Smooth muscle cell of trachea (primary cell): Measurements from ENCODE around the gene SRGN. TPM values are rescaled to one million over a fixed set of nuclear protein-coding genes. Genes with fewer than 3 reads are reported as not detected.

Experiments used
- total RNA-seq: library from RNA; depleted of rRNA; stranded (reverse); fragments of >200 nt; gene quantifications from 2 replicates; pipeline ENCODE4 v1.2.1, GENCODE V29; 2014

SRGN gene
- total RNA-seq, result 16.7 and 25.8 TPM in 2 replicates

GRCh38 chr10:69087590-69088470 lies at the start of gene SRGN:
TSS of gene SRGN (plus strand) at chr10:69088103. CDS start at chr10:69088158, 55 bp downstream.

GRCh38 chr10:69123747-69124562 lies 36.1 kb downstream of the SRGN start, which contains the start of gene VPS26A:
TSS of gene VPS26A (plus strand) at chr10:69124178. CDS start at chr10:69124278, 100 bp downstream.

Other genes with a start within 250 kb of the SRGN start
- gene DDX50, start 186.8 kb upstream of the SRGN start, total RNA-seq, result 64.8 and 65.2 TPM in 2 replicates
- gene DDX21, start 131.9 kb upstream of the SRGN start, total RNA-seq, result 33.0 and 36.7 TPM in 2 replicates
- 29.1 and 35.9 TPM in 2 replicates for gene KIFBP, start 99.3 kb upstream of the SRGN start, total RNA-seq
- 28.8 and 49.0 TPM in 2 replicates for gene VPS26A, start 36.1 kb downstream of the SRGN start, total RNA-seq
- gene SUPV3L1, start 92.1 kb downstream of the SRGN start, total RNA-seq, result 29.2 and 29.8 TPM in 2 replicates
- under 0.01 and 0.50 TPM in 2 replicates for gene HKDC1, start 132.2 kb downstream of the SRGN start, total RNA-seq
- gene HK1, start 190.4 kb downstream of the SRGN start, total RNA-seq, result 128 and 135 TPM in 2 replicates